Measurements from ENCODE around the gene SLC1A1.

Gene SLC1A1

GRCh38 chr9:4507306-4508130 lies 17.2 kb downstream of the SLC1A1 start:
- TF ChIP-seq POLR2A (IDR thresholded peaks at IDR 0.05; ENCODE audit: low read depth, low read length) = no peak
- no peak for TF ChIP-seq TAF1 (IDR thresholded peaks at IDR 0.05; ENCODE audit: borderline replicate concordance, low read depth, low read length)
- TF ChIP-seq POLR2AphosphoS5 (IDR thresholded peaks at IDR 0.05; ENCODE audit: low read depth, low read length) = no peak
- DNase-seq (ENCODE audit: insufficient read length) (no peak), FAIRE-seq (no peak)

GRCh38 chr9:4508246-4508906 lies 18.1 kb downstream of the SLC1A1 start:
- TF ChIP-seq POLR2AphosphoS5 (IDR thresholded peaks at IDR 0.05; ENCODE audit: low read depth, low read length) (no peak), POLR2A (IDR thresholded peaks at IDR 0.05; ENCODE audit: low read depth, low read length) (no peak), TAF1 (IDR thresholded peaks at IDR 0.05; ENCODE audit: borderline replicate concordance, low read depth, low read length) (no peak)
- FAIRE-seq (no peak), DNase-seq (ENCODE audit: insufficient read length) (no peak)

GRCh38 chr9:4508907-4509589 lies 18.8 kb downstream of the SLC1A1 start:
- FAIRE-seq = no peak
- TF ChIP-seq TAF1 (IDR thresholded peaks at IDR 0.05; ENCODE audit: borderline replicate concordance, low read depth, low read length) = no peak
- no peak for TF ChIP-seq POLR2AphosphoS5 (IDR thresholded peaks at IDR 0.05; ENCODE audit: low read depth, low read length)
- no peak for TF ChIP-seq POLR2A (IDR thresholded peaks at IDR 0.05; ENCODE audit: low read depth, low read length)
- DNase-seq (ENCODE audit: insufficient read length) = no peak

- TF ChIP-seq POLR2AphosphoS5 (IDR thresholded peaks at IDR 0.05; ENCODE audit: low read depth, low read length) = no peak
- no peak for TF ChIP-seq POLR2A (IDR thresholded peaks at IDR 0.05; ENCODE audit: low read depth, low read length)
- TF ChIP-seq TAF1 (IDR thresholded peaks at IDR 0.05; ENCODE audit: borderline replicate concordance, low read depth, low read length) = no peak
- DNase-seq (ENCODE audit: insufficient read length) (no peak), FAIRE-seq (no peak)
Measured at GRCh38 chr9:4509590-4509984, 19.3 kb downstream of the SLC1A1 start.

- FAIRE-seq (no peak), DNase-seq (ENCODE audit: insufficient read length) (no peak)
- TF ChIP-seq POLR2A (IDR thresholded peaks at IDR 0.05; ENCODE audit: low read depth, low read length) (no peak), POLR2AphosphoS5 (IDR thresholded peaks at IDR 0.05; ENCODE audit: low read depth, low read length) (no peak), TAF1 (IDR thresholded peaks at IDR 0.05; ENCODE audit: borderline replicate concordance, low read depth, low read length) (no peak)
Measured at GRCh38 chr9:4510546-4511322, 20.5 kb downstream of the SLC1A1 start.

GRCh38 chr9:4514252-4515128 lies 24.2 kb downstream of the SLC1A1 start:
- peak; percentile 51 for FAIRE-seq
- DNase-seq (ENCODE audit: insufficient read length) = no peak
- TF ChIP-seq POLR2AphosphoS5 (IDR thresholded peaks at IDR 0.05; ENCODE audit: low read depth, low read length) (no peak), TAF1 (IDR thresholded peaks at IDR 0.05; ENCODE audit: borderline replicate concordance, low read depth, low read length) (no peak), POLR2A (IDR thresholded peaks at IDR 0.05; ENCODE audit: low read depth, low read length) (no peak)

- no peak for DNase-seq (ENCODE audit: insufficient read length)
- TF ChIP-seq POLR2AphosphoS5 (IDR thresholded peaks at IDR 0.05; ENCODE audit: low read depth, low read length) = no peak
- no peak for TF ChIP-seq TAF1 (IDR thresholded peaks at IDR 0.05; ENCODE audit: borderline replicate concordance, low read depth, low read length)
- TF ChIP-seq POLR2A (IDR thresholded peaks at IDR 0.05; ENCODE audit: low read depth, low read length) = no peak
- peak; percentile 75 for FAIRE-seq
Measured at GRCh38 chr9:4515958-4516375, 25.7 kb downstream of the SLC1A1 start.

GRCh38 chr9:4517274-4517673 lies 27.0 kb downstream of the SLC1A1 start:
- FAIRE-seq = peak; percentile 48
- DNase-seq (ENCODE audit: insufficient read length) = no peak
- TF ChIP-seq TAF1 (IDR thresholded peaks at IDR 0.05; ENCODE audit: borderline replicate concordance, low read depth, low read length) = no peak
- TF ChIP-seq POLR2AphosphoS5 (IDR thresholded peaks at IDR 0.05; ENCODE audit: low read depth, low read length) = no peak
- TF ChIP-seq POLR2A (IDR thresholded peaks at IDR 0.05; ENCODE audit: low read depth, low read length) = no peak

- FAIRE-seq (peak; percentile 24), DNase-seq (ENCODE audit: insufficient read length) (no peak)
- TF ChIP-seq POLR2A (IDR thresholded peaks at IDR 0.05; ENCODE audit: low read depth, low read length) (no peak), TAF1 (IDR thresholded peaks at IDR 0.05; ENCODE audit: borderline replicate concordance, low read depth, low read length) (no peak), POLR2AphosphoS5 (IDR thresholded peaks at IDR 0.05; ENCODE audit: low read depth, low read length) (no peak)
Measured at GRCh38 chr9:4519604-4520003, 29.3 kb downstream of the SLC1A1 start.

- no peak for DNase-seq (ENCODE audit: insufficient read length)
- no peak for TF ChIP-seq POLR2A (IDR thresholded peaks at IDR 0.05; ENCODE audit: low read depth, low read length)
- no peak for TF ChIP-seq TAF1 (IDR thresholded peaks at IDR 0.05; ENCODE audit: borderline replicate concordance, low read depth, low read length)
- TF ChIP-seq POLR2AphosphoS5 (IDR thresholded peaks at IDR 0.05; ENCODE audit: low read depth, low read length) = no peak
- no peak for FAIRE-seq
Measured at GRCh38 chr9:4520055-4520454, 29.8 kb downstream of the SLC1A1 start.
